Measurements from ENCODE around the gene INAFM1. TPM values are rescaled to one million over a fixed set of nuclear protein-coding genes. Genes with fewer than 3 reads are reported as not detected.

INAFM1 gene
- total RNA-seq, 1 donor from 2014 or later, result 18.9 TPM

DNA sequence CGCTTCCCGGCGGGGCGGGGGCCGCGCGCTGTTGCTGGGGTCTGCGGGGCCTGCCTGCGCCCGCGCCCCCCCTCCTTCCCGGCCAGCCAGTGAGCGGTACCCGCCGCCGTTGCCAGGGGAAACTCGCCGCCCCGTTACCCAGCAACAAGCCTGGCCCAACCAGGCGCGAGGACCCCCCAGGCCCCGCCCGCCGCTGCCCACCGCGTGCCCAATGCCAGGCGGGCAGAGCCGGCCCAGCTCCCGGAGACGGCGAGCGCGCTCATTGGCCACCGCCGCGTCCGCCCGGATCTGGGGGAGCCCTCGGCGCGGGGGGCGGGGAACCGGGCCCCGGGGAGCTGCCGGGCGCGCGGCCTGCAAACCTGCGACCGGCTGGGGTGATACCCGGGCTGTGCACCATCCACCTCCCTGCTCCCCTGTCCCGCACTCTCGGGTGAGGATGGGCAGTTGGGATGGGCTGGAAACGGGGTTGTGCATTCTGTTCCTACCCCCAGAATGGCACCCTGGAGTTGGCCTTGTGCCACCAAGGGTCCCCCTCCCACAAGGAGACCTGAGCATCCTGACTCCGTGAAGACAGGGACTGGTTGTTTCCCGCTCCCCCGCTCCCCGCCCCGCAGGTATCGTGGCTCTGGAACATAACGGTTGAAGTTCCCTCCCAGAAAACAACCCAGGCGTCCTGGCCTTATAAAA is 34.9 kb upstream of the INAFM1 start:
- DNase-seq (ENCODE audit: extremely low spot score in 2 of 2), result no peak
- H3K4me1 ChIP-seq, result peaks cover 46% of the 10 kb centered on the region
- no peaks in the 10 kb centered on the region for H3K27me3 ChIP-seq
- H3K9me3 ChIP-seq, result no peaks in the 10 kb centered on the region
- intact Hi-C loops (cut with DNase I), result loop anchor here (5.0 kb wide), 1 partner anchor 32 kb away; no protein-coding TSS in a partner anchor
- H3K4me3 ChIP-seq, result peak overlapping the region; percentile 24 to 30
- no peak overlapping the region for H3K27ac ChIP-seq
- H3K36me3 ChIP-seq, result no peaks in the 10 kb centered on the region
- TF ChIP-seq, protein P1, sequence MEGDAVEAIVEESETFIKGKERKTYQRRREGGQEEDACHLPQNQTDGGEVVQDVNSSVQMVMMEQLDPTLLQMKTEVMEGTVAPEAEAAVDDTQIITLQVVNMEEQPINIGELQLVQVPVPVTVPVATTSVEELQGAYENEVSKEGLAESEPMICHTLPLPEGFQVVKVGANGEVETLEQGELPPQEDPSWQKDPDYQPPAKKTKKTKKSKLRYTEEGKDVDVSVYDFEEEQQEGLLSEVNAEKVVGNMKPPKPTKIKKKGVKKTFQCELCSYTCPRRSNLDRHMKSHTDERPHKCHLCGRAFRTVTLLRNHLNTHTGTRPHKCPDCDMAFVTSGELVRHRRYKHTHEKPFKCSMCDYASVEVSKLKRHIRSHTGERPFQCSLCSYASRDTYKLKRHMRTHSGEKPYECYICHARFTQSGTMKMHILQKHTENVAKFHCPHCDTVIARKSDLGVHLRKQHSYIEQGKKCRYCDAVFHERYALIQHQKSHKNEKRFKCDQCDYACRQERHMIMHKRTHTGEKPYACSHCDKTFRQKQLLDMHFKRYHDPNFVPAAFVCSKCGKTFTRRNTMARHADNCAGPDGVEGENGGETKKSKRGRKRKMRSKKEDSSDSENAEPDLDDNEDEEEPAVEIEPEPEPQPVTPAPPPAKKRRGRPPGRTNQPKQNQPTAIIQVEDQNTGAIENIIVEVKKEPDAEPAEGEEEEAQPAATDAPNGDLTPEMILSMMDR (IDR thresholded peaks at IDR 0.05), result no peak

DNA sequence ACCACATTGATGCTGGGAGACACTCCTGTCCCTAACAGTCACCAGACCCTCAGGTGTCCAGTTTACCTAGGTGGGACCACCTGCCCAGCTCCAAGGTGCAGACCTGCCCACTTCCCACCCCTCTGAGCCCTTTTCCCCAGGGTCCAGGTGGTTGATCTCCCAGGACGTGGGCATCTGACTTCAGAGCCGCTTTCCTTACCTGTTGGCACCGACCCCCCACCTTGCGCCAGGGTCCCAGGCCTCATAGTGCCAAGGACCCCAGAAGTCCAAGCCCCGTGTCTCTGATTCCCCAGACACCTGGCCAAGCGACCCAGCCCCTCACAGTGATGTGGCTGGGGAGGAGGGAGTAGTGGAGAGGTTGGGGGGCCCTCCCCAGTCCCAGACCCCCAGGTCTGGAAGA is 34.1 kb upstream of the INAFM1 start:
- H3K4me3 ChIP-seq, result no peak overlapping the region
- H3K27ac ChIP-seq, result no peak overlapping the region
- no peaks in the 10 kb centered on the region for H3K9me3 ChIP-seq
- H3K36me3 ChIP-seq, result no peaks in the 10 kb centered on the region
- no peak for DNase-seq (ENCODE audit: extremely low spot score in 2 of 2)
- H3K27me3 ChIP-seq, result no peaks in the 10 kb centered on the region
- H3K4me1 ChIP-seq, result peaks cover 46% of the 10 kb centered on the region
- intact Hi-C loops (cut with DNase I), result loop anchor here (5.0 kb wide), 1 partner anchor 33 kb away; no protein-coding TSS in a partner anchor
- TF ChIP-seq POLR2A (IDR thresholded peaks at IDR 0.05), result no peak
- TF ChIP-seq, protein P1 (IDR thresholded peaks at IDR 0.05), result no peak
- no peak for TF ChIP-seq POLR2AphosphoS5 (IDR thresholded peaks at IDR 0.05; ENCODE audit: insufficient read depth in 1 of 2, low read depth in 1 of 2)

DNA sequence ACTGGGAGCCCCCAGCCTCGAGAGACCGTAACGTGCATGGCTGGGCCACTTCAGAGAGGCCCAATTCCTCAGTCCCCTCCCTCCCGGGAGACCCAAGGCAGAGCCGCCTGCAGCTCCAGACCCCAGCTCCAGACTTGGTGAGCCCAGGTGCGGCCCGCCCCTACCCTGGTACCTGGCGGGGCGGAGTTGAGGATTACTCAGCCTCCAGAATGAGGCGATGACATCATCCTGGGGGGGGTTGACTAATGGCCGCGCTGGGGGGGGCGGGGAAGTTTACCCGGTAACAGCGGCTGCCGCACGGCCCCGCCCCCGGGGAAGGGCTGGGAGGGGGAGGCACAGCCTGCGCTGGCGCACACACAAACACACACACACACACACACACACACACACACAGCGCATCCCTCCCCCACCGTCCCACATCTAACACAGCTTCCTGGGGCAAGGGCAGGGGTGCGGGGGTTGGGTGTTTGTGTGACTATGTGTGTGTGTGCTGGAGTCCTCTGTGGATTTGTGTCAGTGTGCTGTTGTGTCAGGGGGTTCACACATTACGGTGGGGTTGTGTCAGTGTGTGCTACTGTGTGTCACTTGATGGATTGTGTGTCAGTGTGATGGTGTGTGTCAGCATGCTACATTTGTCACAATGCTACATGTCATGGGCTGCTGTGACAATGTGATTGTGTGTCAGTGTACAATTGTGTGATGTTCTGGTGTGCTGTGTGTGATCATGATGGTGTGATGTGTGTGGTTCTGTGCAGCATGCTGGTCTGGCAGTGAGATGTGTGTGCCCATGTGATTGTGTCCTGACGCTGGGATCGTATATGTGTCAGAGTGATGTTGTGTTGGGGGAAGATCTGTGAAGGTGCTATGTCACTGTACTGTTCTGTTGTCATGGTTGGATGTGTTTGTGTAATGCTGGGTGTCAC is 33.4 kb upstream of the INAFM1 start:
- H3K4me1 ChIP-seq, result peaks cover 46% of the 10 kb centered on the region
- H3K36me3 ChIP-seq, result no peaks in the 10 kb centered on the region
- intact Hi-C loops (cut with DNase I), result loop anchor here (5.0 kb wide), 1 partner anchor 34 kb away; no protein-coding TSS in a partner anchor
- TF ChIP-seq POLR2A (IDR thresholded peaks at IDR 0.05) (no peak), POLR2AphosphoS5 (IDR thresholded peaks at IDR 0.05; ENCODE audit: insufficient read depth in 1 of 2, low read depth in 1 of 2) (peak in 1 of 2 donors; percentile 11)
- TF ChIP-seq, protein P1 (IDR thresholded peaks at IDR 0.05), result no peak
- H3K9me3 ChIP-seq, result no peaks in the 10 kb centered on the region
- H3K27me3 ChIP-seq, result no peaks in the 10 kb centered on the region
- no peak overlapping the region for H3K27ac ChIP-seq
- DNase-seq (ENCODE audit: extremely low spot score in 2 of 2), result no peak
- no peak overlapping the region for H3K4me3 ChIP-seq

DNA sequence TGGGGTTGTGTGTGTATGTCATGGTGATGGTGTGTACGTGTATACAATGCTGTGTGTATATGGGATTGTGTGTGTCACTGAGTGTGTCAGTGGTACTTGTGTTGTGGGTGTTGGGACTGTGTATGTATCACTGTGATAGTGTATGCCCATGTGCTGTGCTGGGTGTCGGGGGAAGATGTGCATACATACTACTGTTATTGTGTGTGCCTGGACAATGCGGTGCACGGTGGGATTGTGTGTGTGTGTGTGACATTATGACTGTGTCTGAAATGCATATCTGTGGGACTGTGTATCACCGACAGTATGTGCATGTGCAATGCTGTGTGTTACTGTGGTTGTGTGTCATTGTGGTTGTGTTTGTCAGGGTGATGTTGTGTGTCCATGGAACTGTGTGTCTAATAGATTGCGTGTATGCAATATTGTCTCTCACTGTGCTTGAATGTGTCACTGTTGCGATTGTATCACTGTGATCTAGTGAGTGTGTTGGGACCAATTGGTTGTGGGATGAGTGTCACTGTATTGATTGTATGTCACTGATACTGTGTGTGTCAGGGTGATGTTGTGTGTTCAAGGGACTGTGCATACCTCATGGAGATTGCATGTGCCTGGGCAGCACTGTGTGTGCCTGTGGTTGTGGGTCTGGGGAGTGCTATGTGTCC is 32.6 kb upstream of the INAFM1 start:
- DNase-seq (ENCODE audit: extremely low spot score in 2 of 2), result no peak
- Histone ChIP-seq H3K27me3 (no peaks in the 10 kb centered on the region), H3K4me1 (peaks cover 49% of the 10 kb centered on the region), H3K4me3 (no peak overlapping the region), H3K27ac (no peak overlapping the region), H3K36me3 (no peaks in the 10 kb centered on the region), H3K9me3 (no peaks in the 10 kb centered on the region)
- intact Hi-C loops (cut with DNase I), result loop anchor here (5.0 kb wide), 1 partner anchor 35 kb away; no protein-coding TSS in a partner anchor
- TF ChIP-seq POLR2AphosphoS5 (IDR thresholded peaks at IDR 0.05; ENCODE audit: insufficient read depth in 1 of 2, low read depth in 1 of 2) (no peak), POLR2A (IDR thresholded peaks at IDR 0.05) (no peak)

DNA sequence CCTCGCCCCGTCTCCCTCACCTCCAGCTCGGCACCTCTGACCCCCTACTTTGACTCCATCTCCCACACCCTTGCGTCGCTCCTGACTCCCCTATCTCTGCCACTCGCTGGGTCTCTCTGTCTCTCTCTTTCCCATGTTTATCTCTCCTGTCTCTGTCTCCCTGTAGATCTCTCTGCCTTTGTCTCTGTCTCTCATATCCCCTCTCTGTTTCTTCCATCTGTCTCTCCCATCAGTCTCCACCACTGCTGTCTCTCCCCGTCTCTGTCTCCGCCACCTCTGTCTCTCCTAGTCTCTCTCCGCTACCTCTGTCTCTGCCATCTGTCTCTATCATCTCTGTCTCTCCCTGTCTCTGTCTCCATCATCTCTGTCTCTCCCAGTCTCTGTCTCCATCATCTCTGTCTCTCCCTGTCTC is 31.3 kb upstream of the INAFM1 start:
- Histone ChIP-seq H3K27ac (peak overlapping the region; percentile 72), H3K27me3 (no peaks in the 10 kb centered on the region)

More for the DNA sequence above, 31.3 kb upstream of the INAFM1 start:
- peak overlapping the region in 1 of 2 donors; percentile 34 for H3K4me3 ChIP-seq
- H3K9me3 ChIP-seq, result no peaks in the 10 kb centered on the region
- TF ChIP-seq, protein P1 (IDR thresholded peaks at IDR 0.05), result no peak
- TF ChIP-seq POLR2AphosphoS5 (IDR thresholded peaks at IDR 0.05; ENCODE audit: insufficient read depth in 1 of 2, low read depth in 1 of 2) (no peak), POLR2A (IDR thresholded peaks at IDR 0.05) (no peak)
- intact Hi-C loops (cut with DNase I), result loop anchor here (5.0 kb wide), 1 partner anchor 36 kb away; no protein-coding TSS in a partner anchor
- no peaks in the 10 kb centered on the region for H3K36me3 ChIP-seq
- peaks cover 52% of the 10 kb centered on the region for H3K4me1 ChIP-seq
- no peak for DNase-seq (ENCODE audit: extremely low spot score in 2 of 2)

All from vagina (tissue), 2 donors.